Measurements from ENCODE around the gene SREBF2. TPM values are rescaled to one million over a fixed set of nuclear protein-coding genes. Genes with fewer than 3 reads are reported as not detected.
A peak's percentile ranks its signal among the peaks of the same experiment; 100 is the strongest.

The SREBF2 gene
- total RNA-seq, 1 donor from 2014 or later, result 119 TPM

- Mint-ChIP-seq H3K27me3 (ENCODE audit: unreplicated experiment) (no peaks in the 10 kb centered on the region), H3K4me1 (ENCODE audit: unreplicated experiment) (no peaks in the 10 kb centered on the region), H3K9me3 (ENCODE audit: unreplicated experiment) (no peaks in the 10 kb centered on the region), H3K27ac (ENCODE audit: unreplicated experiment) (no peak overlapping the region), H3K4me3 (ENCODE audit: unreplicated experiment) (no peak overlapping the region), H3K36me3 (ENCODE audit: unreplicated experiment) (peaks cover 65% of the 10 kb centered on the region)
- no peak for TF ChIP-seq CTCF (IDR thresholded peaks at IDR 0.05)
- DNase-seq (ENCODE audit: extremely low spot score, unreplicated experiment), result no peak
These were observed 47.7 kb downstream of the SREBF2 start for GRCh38 chr22:41880653-41881052.

- no peaks in the 10 kb centered on the region for H3K4me1 Mint-ChIP-seq (ENCODE audit: unreplicated experiment)
- H3K9me3 Mint-ChIP-seq (ENCODE audit: unreplicated experiment), result no peaks in the 10 kb centered on the region
- no peak overlapping the region for H3K4me3 Mint-ChIP-seq (ENCODE audit: unreplicated experiment)
- no peak overlapping the region for H3K27ac Mint-ChIP-seq (ENCODE audit: unreplicated experiment)
- DNase-seq (ENCODE audit: extremely low spot score, unreplicated experiment), result no peak
- peaks cover 67% of the 10 kb centered on the region for H3K36me3 Mint-ChIP-seq (ENCODE audit: unreplicated experiment)
- TF ChIP-seq CTCF (IDR thresholded peaks at IDR 0.05), result no peak
- H3K27me3 Mint-ChIP-seq (ENCODE audit: unreplicated experiment), result no peaks in the 10 kb centered on the region
These were observed 50.5 kb downstream of the SREBF2 start for GRCh38 chr22:41883400-41883799.

DNA sequence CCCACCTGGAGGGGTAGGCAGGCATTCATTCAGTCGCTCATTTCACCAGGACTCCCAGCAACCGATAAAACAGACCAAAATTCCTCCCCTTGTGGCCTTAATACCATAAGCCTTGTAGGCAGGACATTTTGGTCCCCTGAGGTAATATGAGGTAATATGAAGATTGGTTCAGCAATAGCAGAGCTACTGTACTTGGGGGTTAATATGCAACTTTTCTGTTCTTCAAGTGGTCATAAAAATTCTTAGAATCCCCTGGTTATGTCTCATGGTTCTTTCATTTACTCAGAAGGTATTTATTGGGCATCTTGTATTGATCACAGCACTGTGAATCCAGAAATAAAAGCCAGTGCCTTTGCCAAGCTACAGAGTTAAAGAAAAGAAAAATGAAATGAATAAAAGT, 52.2 kb downstream of the SREBF2 start:
- Mint-ChIP-seq H3K4me3 (ENCODE audit: unreplicated experiment) (no peak overlapping the region), H3K27ac (ENCODE audit: unreplicated experiment) (no peak overlapping the region), H3K4me1 (ENCODE audit: unreplicated experiment) (no peaks in the 10 kb centered on the region), H3K9me3 (ENCODE audit: unreplicated experiment) (no peaks in the 10 kb centered on the region), H3K36me3 (ENCODE audit: unreplicated experiment) (peaks cover 66% of the 10 kb centered on the region), H3K27me3 (ENCODE audit: unreplicated experiment) (no peaks in the 10 kb centered on the region)
- DNase-seq (ENCODE audit: extremely low spot score, unreplicated experiment), result no peak
- no peak for TF ChIP-seq CTCF (IDR thresholded peaks at IDR 0.05)

- Mint-ChIP-seq H3K27ac (ENCODE audit: unreplicated experiment) (no peak overlapping the region), H3K4me1 (ENCODE audit: unreplicated experiment) (no peaks in the 10 kb centered on the region), H3K4me3 (ENCODE audit: unreplicated experiment) (no peak overlapping the region), H3K36me3 (ENCODE audit: unreplicated experiment) (peaks cover 67% of the 10 kb centered on the region), H3K9me3 (ENCODE audit: unreplicated experiment) (no peaks in the 10 kb centered on the region), H3K27me3 (ENCODE audit: unreplicated experiment) (no peaks in the 10 kb centered on the region)
- no peak for DNase-seq (ENCODE audit: extremely low spot score, unreplicated experiment)
- no peak for TF ChIP-seq CTCF (IDR thresholded peaks at IDR 0.05)
These were observed 52.6 kb downstream of the SREBF2 start for GRCh38 chr22:41885516-41885915.

- H3K27ac Mint-ChIP-seq (ENCODE audit: unreplicated experiment), result peak overlapping the region; percentile 18
- H3K4me1 Mint-ChIP-seq (ENCODE audit: unreplicated experiment), result no peaks in the 10 kb centered on the region
- no peak overlapping the region for H3K4me3 Mint-ChIP-seq (ENCODE audit: unreplicated experiment)
- H3K9me3 Mint-ChIP-seq (ENCODE audit: unreplicated experiment), result no peaks in the 10 kb centered on the region
- peaks cover 62% of the 10 kb centered on the region for H3K36me3 Mint-ChIP-seq (ENCODE audit: unreplicated experiment)
- TF ChIP-seq CTCF (IDR thresholded peaks at IDR 0.05), result no peak
- H3K27me3 Mint-ChIP-seq (ENCODE audit: unreplicated experiment), result no peaks in the 10 kb centered on the region
- DNase-seq (ENCODE audit: extremely low spot score, unreplicated experiment), result no peak
These were observed 55.8 kb downstream of the SREBF2 start for GRCh38 chr22:41888627-41889200.
